HUES64 (cell line): ENCODE results near the gene TLE3.
A peak's percentile ranks its signal among the peaks of the same experiment; 100 is the strongest.

Experiments used
- H3K27ac ChIP-seq: 2 replicates; pipeline ENCODE4 v1.7.0; 2013; ENCODE audit warnings: low read depth, low read length, inconsistent platforms
- H3K27me3 ChIP-seq: 2 replicates; pipeline ENCODE4 v1.6.1; 2013; ENCODE audit warnings: mild to moderate bottlenecking, low read length; ENCODE audit not compliant: insufficient read depth
- H3K36me3 ChIP-seq: 2 replicates; pipeline ENCODE4 v1.6.1; 2013; ENCODE audit warnings: mild to moderate bottlenecking, low read length; ENCODE audit not compliant: insufficient read depth
- H3K4me1 ChIP-seq: 2 replicates; pipeline ENCODE4 v1.6.1; 2013; ENCODE audit warnings: mild to moderate bottlenecking, low read length, moderate library complexity; ENCODE audit not compliant: insufficient read depth
- H3K4me3 ChIP-seq: 2 replicates; pipeline ENCODE4 v1.5.1; 2013; ENCODE audit warnings: mild to moderate bottlenecking, low read length, moderate library complexity
- H3K9ac ChIP-seq: 2 replicates; pipeline ENCODE4 v1.6.1; 2013; ENCODE audit warnings: mild to moderate bottlenecking, low read depth, low read length
- H3K9me3 ChIP-seq: 2 replicates; pipeline ENCODE4 v1.6.1; 2013; ENCODE audit warnings: low read depth, low read length; ENCODE audit not compliant: insufficient read depth
- WGBS: fragments of 150-250, 120-280 bp; methylation state at CpG from one replicate; pipeline ENCODE4 v1.1.7; 2013; ENCODE audit warnings: missing lambda C conversion rate; 5-methylcytosine and 5-hydroxymethylcytosine counted together

Gene TLE3

GRCh38 chr15:70042553-70043214 is 55.0 kb downstream of the TLE3 start:
- 0 out of 2 replicates have a peak, but pooled peaks cover 2% of the 10 kb centered on the region for H3K36me3 ChIP-seq
- H3K4me1 ChIP-seq, result peaks cover 2% of the 10 kb centered on the region
- no peak overlapping the region for H3K27ac ChIP-seq
- no peak overlapping the region for H3K4me3 ChIP-seq
- H3K27me3 ChIP-seq, result no peaks in the 10 kb centered on the region
- 86% methylated on average over 4 of the region's 5 CpGs for WGBS
- H3K9me3 ChIP-seq, result no peaks in the 10 kb centered on the region
- no peak overlapping the region for H3K9ac ChIP-seq

DNA sequence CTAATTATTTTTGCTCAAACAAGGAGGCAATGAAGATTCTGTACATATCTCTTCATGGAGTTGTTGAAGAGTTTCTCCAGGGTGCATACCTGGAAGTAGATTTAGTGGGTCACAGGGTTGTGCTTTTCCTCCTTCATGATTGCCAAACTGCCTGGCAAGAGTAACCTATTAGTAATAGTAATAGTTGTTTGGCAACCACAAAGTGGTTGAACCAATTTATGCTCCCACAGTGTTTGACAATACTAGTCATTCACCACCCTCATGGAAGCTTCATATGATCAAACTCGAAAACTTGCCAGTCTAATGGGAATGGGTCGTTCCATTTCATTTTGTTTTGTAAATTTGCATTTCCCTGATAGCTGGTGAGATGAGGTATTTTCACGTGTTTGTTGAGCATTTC is 57.8 kb downstream of the TLE3 start:
- Histone ChIP-seq H3K4me1 (0 out of 2 replicates have a peak, but pooled peaks cover 7% of the 10 kb centered on the region), H3K27me3 (no peaks in the 10 kb centered on the region; the same call in 1 of the 2 replicates), H3K27ac (no peak overlapping the region), H3K9me3 (no peaks in the 10 kb centered on the region), H3K4me3 (no peak overlapping the region), H3K36me3 (no peaks in the 10 kb centered on the region), H3K9ac (no peak overlapping the region)
- WGBS, result 81% methylated on average over 3 of the region's 3 CpGs

GRCh38 chr15:70038730-70039392 is 58.9 kb downstream of the TLE3 start:
- Histone ChIP-seq H3K27me3 (peaks cover 4% of the 10 kb centered on the region), H3K4me3 (no peak overlapping the region), H3K9me3 (no peaks in the 10 kb centered on the region), H3K27ac (no peak overlapping the region), H3K36me3 (no peaks in the 10 kb centered on the region), H3K4me1 (0 out of 2 replicates have a peak, but pooled peaks cover 7% of the 10 kb centered on the region), H3K9ac (no peak overlapping the region)
- 81% methylated on average over 4 of the region's 4 CpGs for WGBS

DNA sequence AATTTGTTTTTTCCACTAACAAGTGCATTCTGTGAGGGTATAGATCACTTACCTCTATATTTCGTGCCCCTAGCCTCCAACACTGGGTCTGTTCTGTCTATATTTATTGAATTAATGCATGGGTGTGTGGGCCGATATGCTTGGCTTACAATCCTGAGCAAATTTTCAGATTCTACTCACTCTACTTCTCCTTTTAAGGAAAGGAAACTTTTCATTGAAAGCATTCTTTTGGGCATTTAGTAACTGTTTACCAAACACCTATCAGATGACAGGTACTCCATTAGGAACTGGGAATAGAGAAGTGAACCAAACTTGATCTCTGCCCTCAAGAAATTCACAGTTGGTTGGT is 60.5 kb downstream of the TLE3 start:
- no CpG with 5 or more reads among the region's 2 CpGs for WGBS
- Histone ChIP-seq H3K4me3 (no peak overlapping the region), H3K9ac (no peak overlapping the region), H3K27ac (no peak overlapping the region), H3K9me3 (no peaks in the 10 kb centered on the region), H3K27me3 (peaks cover 12% of the 10 kb centered on the region), H3K36me3 (no peaks in the 10 kb centered on the region), H3K4me1 (0 out of 2 replicates have a peak, but pooled peaks cover 7% of the 10 kb centered on the region)

DNA sequence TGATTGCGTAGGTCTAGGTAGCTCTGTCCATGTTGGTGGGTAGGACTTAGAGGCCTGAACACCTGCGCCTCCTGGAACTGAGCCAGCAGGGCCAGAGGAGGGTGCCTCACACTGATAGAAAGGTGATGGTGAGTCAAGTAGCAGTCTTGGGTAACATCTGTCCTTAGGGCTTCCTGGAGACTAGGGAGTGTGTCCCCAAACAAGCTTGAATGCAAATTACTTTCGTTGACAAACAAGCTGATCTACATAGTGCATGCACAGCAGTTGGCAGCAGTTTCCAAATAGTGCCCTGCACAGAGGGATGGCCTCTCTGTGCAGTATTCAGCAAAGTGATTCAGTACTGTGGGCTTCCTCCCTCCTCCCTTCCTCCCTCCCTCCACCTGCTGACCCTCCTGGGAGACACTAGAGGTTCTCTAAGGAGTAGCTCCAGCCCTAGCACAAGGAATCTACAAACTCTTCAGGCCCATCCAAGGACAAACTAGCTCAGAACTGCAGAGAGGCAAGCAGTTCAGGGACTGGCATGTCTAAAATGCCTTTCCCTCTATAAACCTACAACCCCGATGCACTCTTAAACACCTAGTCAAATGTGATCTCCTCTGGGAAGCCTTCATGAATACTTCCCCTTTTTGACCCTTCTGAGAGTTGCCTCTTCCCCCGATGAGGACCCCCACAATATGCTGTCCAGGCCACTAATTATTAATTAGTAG is 61.0 kb downstream of the TLE3 start:
- Histone ChIP-seq H3K4me1 (peaks cover 11% of the 10 kb centered on the region), H3K27ac (no peak overlapping the region), H3K9ac (no peak overlapping the region), H3K36me3 (no peaks in the 10 kb centered on the region), H3K4me3 (no peak overlapping the region), H3K9me3 (no peaks in the 10 kb centered on the region), H3K27me3 (peaks cover 12% of the 10 kb centered on the region)
- 79% methylated on average over 5 of the region's 5 CpGs for WGBS

DNA sequence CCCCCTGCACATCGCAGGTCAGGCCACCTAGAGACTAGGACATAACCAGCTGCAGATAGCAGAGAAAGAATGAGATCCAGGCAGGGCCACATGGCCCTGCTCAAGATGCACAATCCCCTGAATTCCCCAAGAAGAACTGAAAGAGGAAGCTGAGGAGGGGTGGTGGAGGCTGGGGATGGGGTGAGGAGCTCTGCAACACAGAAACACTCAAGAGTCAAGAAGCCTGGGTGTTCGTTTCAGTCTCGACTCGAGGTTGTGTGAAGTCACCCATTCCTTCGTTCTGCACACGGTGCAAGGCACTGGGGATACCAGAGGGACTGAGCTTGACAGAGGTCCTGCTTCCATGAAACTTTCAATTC is 62.0 kb downstream of the TLE3 start:
- WGBS, result 87% methylated on average over 6 of the region's 6 CpGs
- Histone ChIP-seq H3K27ac (no peak overlapping the region), H3K27me3 (peaks cover 12% of the 10 kb centered on the region), H3K9me3 (no peaks in the 10 kb centered on the region), H3K4me1 (peaks cover 13% of the 10 kb centered on the region), H3K9ac (no peak overlapping the region), H3K4me3 (no peak overlapping the region), H3K36me3 (no peaks in the 10 kb centered on the region)

DNA sequence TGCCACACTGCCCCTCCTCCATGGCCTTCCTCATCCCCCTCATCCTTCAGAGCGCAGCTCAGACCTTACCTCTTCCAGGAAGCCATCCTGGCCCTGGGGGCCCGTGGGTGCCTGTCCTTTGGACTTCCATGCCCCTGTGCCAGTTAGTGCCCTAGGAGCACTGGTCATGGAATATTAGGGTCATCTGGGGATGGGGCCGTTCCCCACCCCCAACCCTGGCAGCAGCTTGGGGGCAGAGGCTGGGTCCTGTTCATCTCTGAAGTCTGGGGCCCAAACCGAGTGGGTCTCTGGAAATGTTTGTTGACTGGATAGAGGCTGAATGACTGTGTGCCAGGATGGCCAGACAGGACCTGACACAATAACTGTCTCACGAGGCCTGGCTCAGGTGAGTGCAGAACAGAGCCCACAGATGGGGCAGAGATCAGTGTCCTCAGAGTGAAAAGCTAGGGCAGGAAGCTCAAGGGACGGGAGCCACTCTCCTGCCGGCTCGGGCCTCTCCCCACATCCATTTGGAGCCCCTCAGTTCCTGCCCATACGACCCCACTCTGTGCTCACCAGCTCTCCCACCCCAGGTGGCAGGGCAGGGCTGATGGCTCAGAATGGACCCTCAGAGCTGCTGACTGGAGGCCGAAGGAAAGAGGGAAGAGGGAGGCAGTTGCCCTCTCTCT is 62.5 kb downstream of the TLE3 start:
- no peaks in the 10 kb centered on the region for H3K9me3 ChIP-seq
- no peak overlapping the region for H3K27ac ChIP-seq
- H3K9ac ChIP-seq, result no peak overlapping the region
- H3K27me3 ChIP-seq, result peaks cover 12% of the 10 kb centered on the region
- H3K36me3 ChIP-seq, result no peaks in the 10 kb centered on the region
- H3K4me1 ChIP-seq, result peaks cover 13% of the 10 kb centered on the region
- no peak overlapping the region for H3K4me3 ChIP-seq
- 91% methylated on average over 10 of the region's 10 CpGs for WGBS

- WGBS, result 92% methylated on average over 7 of the region's 7 CpGs
Observed at GRCh38 chr15:70034596-70034995, 63.1 kb downstream of the TLE3 start.

GRCh38 chr15:70034141-70034540 is 63.6 kb downstream of the TLE3 start:
- Histone ChIP-seq H3K9me3 (no peaks in the 10 kb centered on the region), H3K27ac (no peak overlapping the region), H3K4me1 (peaks cover 13% of the 10 kb centered on the region), H3K36me3 (no peaks in the 10 kb centered on the region), H3K4me3 (no peak overlapping the region), H3K9ac (no peak overlapping the region), H3K27me3 (peaks cover 12% of the 10 kb centered on the region)
- 89% methylated on average over 4 of the region's 4 CpGs for WGBS

More at GRCh38 chr15:70034596-70034995, 63.1 kb downstream of the TLE3 start:
- Histone ChIP-seq H3K4me3 (no peak overlapping the region), H3K36me3 (no peaks in the 10 kb centered on the region), H3K9me3 (no peaks in the 10 kb centered on the region), H3K27ac (no peak overlapping the region), H3K9ac (no peak overlapping the region), H3K27me3 (peaks cover 12% of the 10 kb centered on the region), H3K4me1 (peaks cover 13% of the 10 kb centered on the region)

DNA sequence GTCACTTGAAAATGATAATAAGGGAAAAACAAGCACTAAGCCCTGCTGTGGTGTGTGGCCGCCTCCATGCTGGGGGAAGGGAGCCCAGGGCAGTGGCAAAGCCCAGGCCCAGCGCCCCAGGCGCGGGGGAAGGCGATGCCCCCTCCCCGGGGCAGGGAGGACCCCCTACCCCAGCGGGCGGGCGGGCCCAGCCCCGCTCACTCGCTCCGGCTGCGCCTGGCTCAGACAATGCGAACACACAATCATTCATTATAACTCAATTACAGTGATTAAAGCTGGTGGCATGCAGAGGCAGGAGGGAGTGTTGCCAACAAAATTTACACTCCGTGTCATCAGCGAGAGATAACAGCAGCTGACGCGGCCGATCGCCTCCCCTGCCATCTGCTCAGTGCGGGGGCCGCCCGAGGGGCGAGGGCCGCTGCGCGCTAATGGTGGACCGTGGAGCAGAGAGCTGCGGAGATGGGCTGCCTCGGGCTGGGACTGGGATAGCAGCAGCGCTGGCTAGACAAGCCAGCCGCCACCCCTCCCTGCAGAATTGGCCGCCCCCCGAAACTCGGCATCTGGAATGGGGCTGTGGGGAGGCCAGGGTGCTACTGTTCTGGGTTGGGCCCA is 64.1 kb downstream of the TLE3 start:
- H3K36me3 ChIP-seq, result no peaks in the 10 kb centered on the region
- peak overlapping the region; percentile 38 for H3K4me3 ChIP-seq
- peaks cover 13% of the 10 kb centered on the region for H3K4me1 ChIP-seq
- 47% methylated on average over 35 of the region's 35 CpGs for WGBS
- no peak overlapping the region; the same call in 1 of the 2 replicates for H3K27ac ChIP-seq
- H3K27me3 ChIP-seq, result peaks cover 12% of the 10 kb centered on the region
- no peak overlapping the region for H3K9ac ChIP-seq
- H3K9me3 ChIP-seq, result no peaks in the 10 kb centered on the region
